SJSA1 (cell line): ENCODE data around the gene GMIP. TPM values are rescaled to one million over a fixed set of nuclear protein-coding genes. Genes with fewer than 3 reads are reported as not detected.
"Not testable (repeated sequence)": the region's sequence is repeated elsewhere in the genome, so short reads cannot be mapped to it uniquely, and the experiment has no call there.

Experiments
- DNase-seq, 2 experiments: peaks; one replicate each; pipeline ENCODE4 v3.0.0-alpha.2; 2015 to 2020; ENCODE audit warnings: low spot score in 2 of 2, low read depth in 1 of 2
- H3K27ac ChIP-seq: fragments of 250-450 bp; sonication (Bioruptor Pico); 2 replicates; pipeline ENCODE4 v1.5.1; 2020; ENCODE audit warnings: mild to moderate bottlenecking, moderate library complexity
- H3K27me3 ChIP-seq: fragments of 250-450 bp; sonication (Bioruptor Pico); replicated peaks from 2 replicates; pipeline ENCODE4 v1.5.1; 2020; ENCODE audit warnings: mild to moderate bottlenecking, moderate library complexity
- H3K36me3 ChIP-seq: fragments of 250-450 bp; sonication (Bioruptor Pico); 2 replicates; pipeline ENCODE4 v1.5.1; 2020; ENCODE audit warnings: mild to moderate bottlenecking
- H3K4me1 ChIP-seq: fragments of 250-450 bp; sonication (Bioruptor Pico); replicated peaks from 2 replicates; pipeline ENCODE4 v1.6.1; 2021; ENCODE audit warnings: mild to moderate bottlenecking
- H3K4me3 ChIP-seq: fragments of 250-450 bp; sonication (Bioruptor Pico); 2 replicates; pipeline ENCODE4 v1.5.1; 2020; ENCODE audit warnings: mild to moderate bottlenecking
- H3K9me3 ChIP-seq: fragments of 250-450 bp; sonication (Bioruptor Pico); replicated peaks from 2 replicates; pipeline ENCODE4 v1.5.1; 2020; ENCODE audit warnings: mild to moderate bottlenecking
- total RNA-seq: library from RNA; depleted of rRNA; stranded (reverse); fragments of >200 nt; shearing (Covaris generic); gene quantifications from 2 replicates; pipeline ENCODE4 v1.2.3, GENCODE V29; 2014

The GMIP gene
- total RNA-seq, 1 experiment from 2014 or later: 2.9 TPM

- peaks cover 18% of the 10 kb centered on the region for H3K4me1 ChIP-seq
- not testable (repeated sequence) for DNase-seq, H3K4me3 ChIP-seq, H3K27me3 ChIP-seq, H3K9me3 ChIP-seq, H3K27ac ChIP-seq
- peaks cover 16% of the 10 kb centered on the region for H3K36me3 ChIP-seq
Measured at GRCh38 chr19:19665420-19665948, 22.0 kb upstream of the GMIP start.

DNA sequence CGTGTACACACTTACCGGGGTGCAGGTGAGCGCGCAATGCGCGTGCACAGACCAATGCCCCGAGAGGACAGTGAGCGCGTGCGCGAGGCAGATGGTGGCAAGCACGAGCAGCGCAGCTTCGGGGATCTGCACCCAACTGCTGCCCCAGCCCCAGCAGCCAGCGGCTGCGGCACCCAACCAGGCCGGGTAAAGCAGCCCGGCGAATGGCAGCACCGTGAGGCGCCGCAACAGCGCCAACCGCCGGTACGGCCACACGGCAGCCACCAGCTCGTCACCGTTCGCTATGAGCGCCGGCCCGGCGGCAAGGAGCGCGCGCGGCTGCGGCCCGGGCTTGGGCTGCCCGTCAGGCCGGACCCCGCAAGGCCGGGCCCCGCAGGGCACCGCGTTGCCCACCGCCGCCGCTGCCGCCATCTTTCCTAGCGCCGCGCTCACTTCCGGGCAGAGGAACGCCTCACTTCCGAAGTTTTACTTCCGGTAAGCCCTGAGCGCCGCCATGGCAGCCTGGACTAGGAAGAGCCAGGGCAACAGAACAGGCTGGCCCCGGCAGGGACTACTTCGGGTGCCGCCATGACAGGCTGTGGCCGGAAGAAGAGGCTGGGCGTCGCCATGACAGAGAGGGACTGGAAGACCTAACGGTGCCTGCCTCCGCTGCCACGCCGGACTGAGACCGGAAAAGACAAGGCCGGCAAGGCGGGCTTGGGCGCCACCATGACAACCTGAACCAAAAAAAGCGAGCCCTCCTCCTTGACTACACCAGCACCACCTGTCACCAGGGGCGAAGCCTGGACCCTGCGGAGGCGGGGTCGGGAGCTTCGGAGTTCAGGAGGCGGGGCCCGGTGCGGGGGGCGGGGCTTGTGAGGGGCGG, 20.0 kb upstream of the GMIP start, which contains the start of gene ATP13A1:
TSS of gene ATP13A1 (minus strand) at position 421 of the 865 bp plus-strand sequence. CDS start at position 411, 10 bp downstream.
- Histone ChIP-seq H3K27me3 (no peaks in the 10 kb centered on the region), H3K9me3 (no peaks in the 10 kb centered on the region)
- DNase-seq: peak; percentile 97 to 98

GRCh38 chr19:19662871-19663255, 19.4 kb upstream of the GMIP start:
- Histone ChIP-seq H3K27ac (peak overlapping the region; percentile 86), H3K4me3 (peak overlapping the region; percentile 97), H3K27me3 (no peaks in the 10 kb centered on the region), H3K4me1 (peaks cover 15% of the 10 kb centered on the region), H3K36me3 (peaks cover 34% of the 10 kb centered on the region), H3K9me3 (no peaks in the 10 kb centered on the region)
- no peak for DNase-seq

More for the DNA sequence above, 20.0 kb upstream of the GMIP start, which contains the start of gene ATP13A1:
- Histone ChIP-seq H3K27ac (peak within 1 kb of the TSS; percentile 86), H3K4me3 (peak within 1 kb of the TSS; percentile 97), H3K4me1 (peaks cover 15% of the 10 kb centered on the region), H3K36me3 (peaks cover 28% of the 10 kb centered on the region)

GRCh38 chr19:19662344-19662743, 18.9 kb upstream of the GMIP start:
- Histone ChIP-seq H3K27me3 (no peaks in the 10 kb centered on the region), H3K9me3 (no peaks in the 10 kb centered on the region), H3K4me3 (peak overlapping the region; percentile 97), H3K4me1 (peaks cover 15% of the 10 kb centered on the region), H3K36me3 (peaks cover 39% of the 10 kb centered on the region), H3K27ac (no peak overlapping the region)
- DNase-seq: no peak

GRCh38 chr19:19661675-19662251, 18.3 kb upstream of the GMIP start:
- Histone ChIP-seq H3K36me3 (peaks cover 45% of the 10 kb centered on the region), H3K9me3 (no peaks in the 10 kb centered on the region), H3K4me1 (peaks cover 15% of the 10 kb centered on the region), H3K27me3 (no peaks in the 10 kb centered on the region), H3K4me3 (no peak overlapping the region), H3K27ac (no peak overlapping the region)
- DNase-seq: no peak

- H3K36me3 ChIP-seq: peaks cover 50% of the 10 kb centered on the region
- no peak overlapping the region for H3K4me3 ChIP-seq
Measured at GRCh38 chr19:19661141-19661674, 17.8 kb upstream of the GMIP start.

GRCh38 chr19:19659646-19660245, 16.3 kb upstream of the GMIP start:
- peaks cover 15% of the 10 kb centered on the region for H3K4me1 ChIP-seq
- H3K4me3 ChIP-seq: no peak overlapping the region
- peaks cover 65% of the 10 kb centered on the region for H3K36me3 ChIP-seq
- H3K9me3 ChIP-seq: no peaks in the 10 kb centered on the region
- H3K27me3 ChIP-seq: no peaks in the 10 kb centered on the region
- DNase-seq: no peak
- H3K27ac ChIP-seq: no peak overlapping the region

More at GRCh38 chr19:19661141-19661674, 17.8 kb upstream of the GMIP start:
- H3K4me1 ChIP-seq: peaks cover 15% of the 10 kb centered on the region
- H3K9me3 ChIP-seq: no peaks in the 10 kb centered on the region
- no peak for DNase-seq
- H3K27ac ChIP-seq: no peak overlapping the region
- H3K27me3 ChIP-seq: no peaks in the 10 kb centered on the region

DNA sequence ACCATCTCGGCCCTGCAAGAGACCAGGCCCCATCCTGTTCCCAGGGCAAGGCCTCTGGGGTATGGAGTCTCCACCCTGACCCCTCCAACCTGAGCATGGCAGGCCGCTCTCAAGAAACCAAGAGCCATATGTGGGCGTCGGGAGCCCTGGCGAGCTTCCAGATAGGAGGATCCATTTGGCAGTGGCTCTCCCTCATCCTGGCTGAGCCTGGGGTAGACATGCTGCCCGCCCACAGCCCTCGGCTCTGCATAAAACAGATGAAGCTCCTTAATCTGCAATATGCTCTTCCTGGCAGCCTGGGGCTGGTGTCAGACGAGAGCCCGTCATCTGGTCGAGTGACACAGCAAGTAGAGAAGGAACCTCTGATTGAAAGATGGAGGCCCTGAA, 13.9 kb upstream of the GMIP start:
- no peak for DNase-seq
- Histone ChIP-seq H3K4me3 (no peak overlapping the region), H3K36me3 (peaks cover 82% of the 10 kb centered on the region)

GRCh38 chr19:19656451-19657396, 13.3 kb upstream of the GMIP start:
- Histone ChIP-seq H3K36me3 (peaks cover 85% of the 10 kb centered on the region), H3K4me1 (peaks cover 4% of the 10 kb centered on the region), H3K4me3 (no peak overlapping the region), H3K27ac (no peak overlapping the region), H3K9me3 (no peaks in the 10 kb centered on the region), H3K27me3 (no peaks in the 10 kb centered on the region)
- no peak for DNase-seq

More for the DNA sequence above, 13.9 kb upstream of the GMIP start:
- H3K27me3 ChIP-seq: no peaks in the 10 kb centered on the region
- no peak overlapping the region for H3K27ac ChIP-seq
- H3K4me1 ChIP-seq: peaks cover 11% of the 10 kb centered on the region
- no peaks in the 10 kb centered on the region for H3K9me3 ChIP-seq

GRCh38 chr19:19655641-19656343, 12.3 kb upstream of the GMIP start:
- H3K27me3 ChIP-seq: no peaks in the 10 kb centered on the region
- no peak overlapping the region for H3K27ac ChIP-seq
- H3K4me3 ChIP-seq: no peak overlapping the region
- peaks cover 91% of the 10 kb centered on the region for H3K36me3 ChIP-seq
- DNase-seq: no peak
- H3K4me1 ChIP-seq: no peaks in the 10 kb centered on the region
- H3K9me3 ChIP-seq: no peaks in the 10 kb centered on the region

GRCh38 chr19:19655051-19655594, 11.7 kb upstream of the GMIP start:
- Histone ChIP-seq H3K27ac (no peak overlapping the region), H3K36me3 (peaks cover 97% of the 10 kb centered on the region), H3K4me1 (no peaks in the 10 kb centered on the region), H3K4me3 (no peak overlapping the region), H3K9me3 (no peaks in the 10 kb centered on the region), H3K27me3 (no peaks in the 10 kb centered on the region)
- no peak for DNase-seq

DNA sequence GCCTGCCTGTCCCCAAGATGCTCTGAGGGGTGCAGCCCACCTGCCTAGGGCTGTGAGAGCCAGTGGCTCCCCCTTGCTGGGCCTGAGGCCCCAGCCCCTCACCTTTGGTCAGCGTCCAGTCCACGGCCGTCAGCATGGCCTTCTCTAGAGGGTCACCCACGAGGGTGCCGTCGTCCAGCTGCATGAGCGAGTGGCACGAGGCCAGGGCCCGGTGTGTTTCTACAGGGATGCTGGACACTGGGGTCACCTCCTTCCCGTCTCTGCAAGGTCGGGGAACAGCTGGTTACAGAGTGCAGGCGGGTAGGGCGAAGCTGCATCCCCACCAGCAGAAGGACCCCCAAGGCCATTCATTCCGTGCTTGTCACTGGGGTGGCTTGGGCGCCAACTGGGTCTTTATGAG, 11.0 kb upstream of the GMIP start:
- H3K4me3 ChIP-seq: no peak overlapping the region
- peaks cover 97% of the 10 kb centered on the region for H3K36me3 ChIP-seq
- no peak overlapping the region for H3K27ac ChIP-seq
- H3K27me3 ChIP-seq: no peaks in the 10 kb centered on the region
- no peaks in the 10 kb centered on the region for H3K4me1 ChIP-seq
- DNase-seq: no peak
- no peaks in the 10 kb centered on the region for H3K9me3 ChIP-seq
